ENCODE results near the gene RNF10. TPM values are rescaled to one million over a fixed set of nuclear protein-coding genes. Genes with fewer than 3 reads are reported as not detected.
"Not testable (repeated sequence)": the region's sequence is repeated elsewhere in the genome, so short reads cannot be mapped to it uniquely, and the experiment has no call there.

RNF10 gene
- total and polyA plus RNA-seq, 10 of the 15 experiments (the other 5 are each of a cell fraction or from before 2014, with no cell fraction given), result 48.2 to 127 (median 64.5) TPM

GRCh38 chr12:120602416-120602815 lies 68.3 kb downstream of the RNF10 start:
- H3K9ac ChIP-seq (ENCODE audit: control insufficient read depth, insufficient read depth, low read length); H3K4me2 ChIP-seq (ENCODE audit: control insufficient read depth, insufficient read depth); intact Hi-C loops (cut with micrococcal nuclease; ENCODE audit: unreplicated experiment); H3K36me3 ChIP-seq (ENCODE audit: control insufficient read depth in 2 of 2, insufficient read depth in 2 of 2, low read length in 1 of 2); H3K9me3 ChIP-seq (replicated peaks; ENCODE audit: control insufficient read depth, insufficient read depth, low read length); FAIRE-seq; H4K20me1 ChIP-seq (ENCODE audit: control insufficient read depth, insufficient read depth); POLR2A ChIA-PET; H3K79me2 ChIP-seq (ENCODE audit: control insufficient read depth, insufficient read depth, low read length); DNase-seq (ENCODE audit: low read depth, low spot score); in situ Hi-C loops (cut with MboI); H3K4me3 ChIP-seq; H3K4me1 ChIP-seq (ENCODE audit: control insufficient read depth, insufficient read depth, low read length); H3K27me3 ChIP-seq (replicated peaks in 1 of 2; ENCODE audit: control insufficient read depth in 2 of 2, insufficient read depth in 2 of 2, low read length in 1 of 2); H3K27ac ChIP-seq (ENCODE audit: control insufficient read depth, insufficient read depth); RAD21 ChIA-PET (ENCODE audit: unreplicated experiment); H2AFZ ChIP-seq (ENCODE audit: control insufficient read depth, low read depth, low read length); BruUV-seq (replicated peaks); ATAC-seq: not testable (repeated sequence)
- SMC1A ChIA-PET (ENCODE audit: uncharacterized antibody, unreplicated experiment), result interaction anchor here (1.5 kb wide), 1 partner anchor 46 kb away, joined by 3 read pairs; no protein-coding TSS in a partner anchor
- 0 out of 4 replicates have a peak, but pooled peaks of 1 of the 2 experiments have one; percentile 26 for TF ChIP-seq BHLHE40 (IDR thresholded peaks at IDR 0.05; ENCODE audit: borderline replicate concordance in 1 of 2, low read depth in 2 of 2, low read length in 1 of 2)
- WGBS (ENCODE audit: insufficient coverage, insufficient replicate concordance, low lambda C conversion rate, missing lambda C conversion rate), result 35% methylated on average over 5 of the region's 5 CpGs
- CTCF ChIA-PET, result interaction anchor here (1.2 to 2.0 kb wide), 2 partner anchors 19 to 20 kb away, joined by 3 to 15 read pairs; partner anchors contain the start of gene POP5

DNA sequence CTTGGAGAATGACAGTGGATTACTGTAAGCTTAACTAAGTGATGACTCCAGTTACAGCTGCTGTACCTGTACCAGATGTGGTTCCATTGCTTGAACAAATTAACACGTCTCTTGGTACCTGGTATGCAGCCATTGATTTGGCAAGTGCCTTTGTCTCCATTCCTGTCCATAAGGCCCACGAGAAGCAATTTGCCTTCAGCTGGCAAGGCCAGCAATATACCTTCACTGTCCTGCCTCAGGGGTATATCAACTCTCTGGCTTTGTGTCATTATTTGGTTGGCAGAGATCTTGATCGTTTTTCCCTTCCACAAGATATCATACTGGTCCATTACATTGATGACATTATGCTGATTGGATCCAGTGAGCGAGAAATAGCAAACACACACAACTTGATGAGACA lies 76.4 kb downstream of the RNF10 start:
- SMC1A ChIA-PET (ENCODE audit: uncharacterized antibody, unreplicated experiment), result no interaction called here
- BruUV-seq (replicated peaks), result no TSS peak
- FAIRE-seq, result no peak
- H3K27me3 ChIP-seq (replicated peaks in 1 of 2; ENCODE audit: control insufficient read depth in 2 of 2, insufficient read depth in 2 of 2, low read length in 1 of 2), result no peaks in the 10 kb centered on the region
- WGBS (ENCODE audit: insufficient coverage, insufficient replicate concordance, low lambda C conversion rate, missing lambda C conversion rate), result 1% methylated on average over 4 of the region's 4 CpGs
- TF ChIP-seq, protein P1, sequence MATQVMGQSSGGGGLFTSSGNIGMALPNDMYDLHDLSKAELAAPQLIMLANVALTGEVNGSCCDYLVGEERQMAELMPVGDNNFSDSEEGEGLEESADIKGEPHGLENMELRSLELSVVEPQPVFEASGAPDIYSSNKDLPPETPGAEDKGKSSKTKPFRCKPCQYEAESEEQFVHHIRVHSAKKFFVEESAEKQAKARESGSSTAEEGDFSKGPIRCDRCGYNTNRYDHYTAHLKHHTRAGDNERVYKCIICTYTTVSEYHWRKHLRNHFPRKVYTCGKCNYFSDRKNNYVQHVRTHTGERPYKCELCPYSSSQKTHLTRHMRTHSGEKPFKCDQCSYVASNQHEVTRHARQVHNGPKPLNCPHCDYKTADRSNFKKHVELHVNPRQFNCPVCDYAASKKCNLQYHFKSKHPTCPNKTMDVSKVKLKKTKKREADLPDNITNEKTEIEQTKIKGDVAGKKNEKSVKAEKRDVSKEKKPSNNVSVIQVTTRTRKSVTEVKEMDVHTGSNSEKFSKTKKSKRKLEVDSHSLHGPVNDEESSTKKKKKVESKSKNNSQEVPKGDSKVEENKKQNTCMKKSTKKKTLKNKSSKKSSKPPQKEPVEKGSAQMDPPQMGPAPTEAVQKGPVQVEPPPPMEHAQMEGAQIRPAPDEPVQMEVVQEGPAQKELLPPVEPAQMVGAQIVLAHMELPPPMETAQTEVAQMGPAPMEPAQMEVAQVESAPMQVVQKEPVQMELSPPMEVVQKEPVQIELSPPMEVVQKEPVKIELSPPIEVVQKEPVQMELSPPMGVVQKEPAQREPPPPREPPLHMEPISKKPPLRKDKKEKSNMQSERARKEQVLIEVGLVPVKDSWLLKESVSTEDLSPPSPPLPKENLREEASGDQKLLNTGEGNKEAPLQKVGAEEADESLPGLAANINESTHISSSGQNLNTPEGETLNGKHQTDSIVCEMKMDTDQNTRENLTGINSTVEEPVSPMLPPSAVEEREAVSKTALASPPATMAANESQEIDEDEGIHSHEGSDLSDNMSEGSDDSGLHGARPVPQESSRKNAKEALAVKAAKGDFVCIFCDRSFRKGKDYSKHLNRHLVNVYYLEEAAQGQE (IDR thresholded peaks at IDR 0.05; ENCODE audit: low read depth, low read length), result no peak
- intact Hi-C loops (cut with micrococcal nuclease; ENCODE audit: unreplicated experiment) (no loop called here), in situ Hi-C loops (cut with MboI) (no loop called here)
- H3K4me1 ChIP-seq (ENCODE audit: control insufficient read depth, insufficient read depth, low read length), result no peaks in the 10 kb centered on the region
- CTCF ChIA-PET, result no interaction called here
- H3K9ac ChIP-seq (ENCODE audit: control insufficient read depth, insufficient read depth, low read length), result no peak overlapping the region
- H3K4me2 ChIP-seq (ENCODE audit: control insufficient read depth, insufficient read depth), result no peak overlapping the region
- no peak overlapping the region for H3K4me3 ChIP-seq
- H3K9me3 ChIP-seq (replicated peaks; ENCODE audit: control insufficient read depth, insufficient read depth, low read length), result no peaks in the 10 kb centered on the region
- no peaks in the 10 kb centered on the region for H4K20me1 ChIP-seq (ENCODE audit: control insufficient read depth, insufficient read depth)
- H3K36me3 ChIP-seq (ENCODE audit: control insufficient read depth in 2 of 2, insufficient read depth in 2 of 2, low read length in 1 of 2), result no peaks in the 10 kb centered on the region
- ATAC-seq, result no peak
- H3K27ac ChIP-seq (ENCODE audit: control insufficient read depth, insufficient read depth), result no peak overlapping the region
- POLR2A ChIA-PET, result no interaction called here
- H2AFZ ChIP-seq (ENCODE audit: control insufficient read depth, low read depth, low read length), result no peak overlapping the region
- RAD21 ChIA-PET (ENCODE audit: unreplicated experiment), result no interaction called here
- DNase-seq (ENCODE audit: low read depth, low spot score), result no peak
- H3K79me2 ChIP-seq (ENCODE audit: control insufficient read depth, insufficient read depth, low read length), result no peaks in the 10 kb centered on the region

DNA sequence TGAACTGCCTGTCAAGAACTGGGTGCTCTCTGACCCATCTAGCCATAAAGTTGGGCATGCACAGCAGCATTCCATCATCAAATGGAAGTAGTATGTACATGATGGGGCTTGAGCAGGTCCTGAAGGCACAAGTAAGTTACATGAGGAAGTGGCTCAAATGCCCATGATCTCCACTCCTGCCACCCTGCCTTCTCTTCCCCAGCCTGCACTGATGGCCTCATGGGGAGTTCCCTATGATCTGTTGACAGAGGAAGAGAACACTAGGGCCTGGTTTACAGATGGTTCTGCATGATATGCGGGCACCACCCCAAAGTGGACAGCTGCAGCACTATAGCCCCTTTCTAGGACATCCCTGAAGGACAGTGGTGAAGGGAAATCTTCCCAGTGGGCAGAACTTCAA lies 77.4 kb downstream of the RNF10 start:
- H3K9ac ChIP-seq (ENCODE audit: control insufficient read depth, insufficient read depth, low read length); RAD21 ChIA-PET (ENCODE audit: unreplicated experiment); H3K36me3 ChIP-seq (ENCODE audit: control insufficient read depth in 2 of 2, insufficient read depth in 2 of 2, low read length in 1 of 2); ATAC-seq; POLR2A ChIA-PET; DNase-seq (ENCODE audit: low read depth, low spot score); H3K9me3 ChIP-seq (replicated peaks; ENCODE audit: control insufficient read depth, insufficient read depth, low read length); H3K4me3 ChIP-seq; BruUV-seq (replicated peaks); SMC1A ChIA-PET (ENCODE audit: uncharacterized antibody, unreplicated experiment); FAIRE-seq; CTCF ChIA-PET; H3K27ac ChIP-seq (ENCODE audit: control insufficient read depth, insufficient read depth); H3K4me1 ChIP-seq (ENCODE audit: control insufficient read depth, insufficient read depth, low read length); H3K79me2 ChIP-seq (ENCODE audit: control insufficient read depth, insufficient read depth, low read length); H4K20me1 ChIP-seq (ENCODE audit: control insufficient read depth, insufficient read depth); intact Hi-C loops (cut with micrococcal nuclease; ENCODE audit: unreplicated experiment); H3K27me3 ChIP-seq (replicated peaks in 1 of 2; ENCODE audit: control insufficient read depth in 2 of 2, insufficient read depth in 2 of 2, low read length in 1 of 2); H2AFZ ChIP-seq (ENCODE audit: control insufficient read depth, low read depth, low read length); in situ Hi-C loops (cut with MboI); H3K4me2 ChIP-seq (ENCODE audit: control insufficient read depth, insufficient read depth): not testable (repeated sequence)
- WGBS (ENCODE audit: insufficient coverage, insufficient replicate concordance, low lambda C conversion rate, missing lambda C conversion rate), result 0% methylated on average over 1 of the region's 1 CpG

Measured in GM12878 (cell line).